Ovary (tissue), 9 donors: ENCODE measurements around the gene HARS2. TPM values are rescaled to one million over a fixed set of nuclear protein-coding genes. Genes with fewer than 3 reads are reported as not detected.
A peak's percentile ranks its signal among the peaks of the same experiment; 100 is the strongest.

Experiments used
- DNase-seq, 5 donors: peaks; one replicate each; pipeline ENCODE4 v3.0.0-alpha.2; 2019 to 2020
- H3K27ac ChIP-seq, 2 donors: fragments of 200-600 bp; one replicate each; pipeline versions ENCODE4 v1.5.1 to v1.8.0; 2019 to 2022
- H3K27me3 ChIP-seq: fragments of 200-600 bp; one replicate; pipeline ENCODE4 v1.8.0; 2022
- H3K36me3 ChIP-seq: fragments of 200-600 bp; sonication (generic); one replicate; pipeline ENCODE4 v1.5.1; 2019
- H3K4me1 ChIP-seq: one replicate; pipeline ENCODE4 v1.8.1; 2013; ENCODE audit warnings: mild to moderate bottlenecking, moderate library complexity; ENCODE audit not compliant: insufficient read depth
- H3K4me3 ChIP-seq: fragments of 200-600 bp; sonication (generic); one replicate; pipeline ENCODE4 v1.5.1; 2017
- H3K9me3 ChIP-seq, 2 donors: fragments of 200-600 bp in 1 of 2; sonication (generic) in 1 of 2; one replicate each; pipeline versions ENCODE4 v1.5.1 to v1.8.1; 2013 to 2019; ENCODE audit warnings: mild to moderate bottlenecking in 1 of 2, moderate library complexity in 1 of 2
- EP300 ChIP-seq: sonication (generic); formaldehyde crosslinking; IDR thresholded peaks from one replicate; pipeline ENCODE4 v1.6.1; 2017; ENCODE audit warnings: antibody characterized with exemption
- POLR2A ChIP-seq: fragments of 450-650 bp; IDR thresholded peaks from one replicate; pipeline ENCODE4 v1.6.1; 2017; ENCODE audit warnings: antibody characterized with exemption, mild to moderate bottlenecking, moderate library complexity
- WGBS, 3 donors: extraction: QIAGEN DNeasy Blood & Tissue Kit in 1 of 3; methylation state at CpG; one replicate each; pipeline versions ENCODE4 v1.1.5 to v1.1.7; 2013 to 2017; 5-methylcytosine and 5-hydroxymethylcytosine counted together
- intact Hi-C, 4 donors: fragments of 100-400 bp; cut with DNase I; formaldehyde crosslinking; loops; one replicate each; pipeline versions ENCODE4 v1.11.0 to v1.15.1; 2022 to 2023
- polyA plus RNA-seq, 2 donors: library from polyadenylated mRNA; stranded (reverse); fragments of 200-250 nt in 1 of 2; fragments of 350-450 nt in 1 of 2; fragmentation: Illumina TruSeq in 1 of 2; extraction: RNeasy Lipid Tissue Mini Kit (QIAGEN cat#74804) in 1 of 2; gene quantifications; one replicate each; pipeline ENCODE4 v1.2.3, GENCODE V29; 2013 to 2014
- total RNA-seq, 7 donors: library from RNA; depleted of rRNA in 2 of 7; stranded (reverse); fragments of >200 nt in 2 of 7; fragmentation: NEBNext Ultra II Directional in 3 of 7; extraction: Animal tissue kit (Norgen Biotek cat#: 25700) in 3 of 7; gene quantifications; one replicate each; pipeline versions ENCODE4 v1.1.0 to v1.2.4, GENCODE V29; 2016 to 2023
- TF ChIP-seq, protein P1 (sequence below), 3 donors: fragments of 450-650 bp in 2 of 3; fragments of 200-600 bp in 1 of 3; IDR thresholded peaks; one replicate each; pipeline versions ENCODE4 v1.5.1 to v1.8.0; 2016 to 2022; ENCODE audit warnings: antibody characterized with exemption in 3 of 3, mild to moderate bottlenecking in 1 of 3
- donor health status: DM: no; HTN: no; CAD: no; lungs with moderate emphysema.
- donor health status: DM: no; HTN: no; CAD: no.
- donor health status: Bipolar disorder and iron deficiency.
- donor health status: DM: yes; HTN: yes; CAD: no.
- donor health status: DM: no; HTN: no; CAD: no.
- donor health status: DM: yes; HTN: yes; CAD: no.

The HARS2 gene
- total and polyA plus RNA-seq, 9 donors = 15.2 to 27.5 (median 21.6) TPM

GRCh38 chr5:140672455-140673186 lies 18.6 kb upstream of the HARS2 start:
- DNase-seq = peak in 3 of 5 donors; percentile 28 to 69 (median 59)
- no peaks in the 10 kb centered on the region for H3K9me3 ChIP-seq
- H3K27ac ChIP-seq = no peak overlapping the region
- H3K36me3 ChIP-seq = no peaks in the 10 kb centered on the region
- H3K4me3 ChIP-seq = no peak overlapping the region
- no peaks in the 10 kb centered on the region for H3K27me3 ChIP-seq
- TF ChIP-seq POLR2A (no peak), EP300 (no peak)
- TF ChIP-seq, protein P1, sequence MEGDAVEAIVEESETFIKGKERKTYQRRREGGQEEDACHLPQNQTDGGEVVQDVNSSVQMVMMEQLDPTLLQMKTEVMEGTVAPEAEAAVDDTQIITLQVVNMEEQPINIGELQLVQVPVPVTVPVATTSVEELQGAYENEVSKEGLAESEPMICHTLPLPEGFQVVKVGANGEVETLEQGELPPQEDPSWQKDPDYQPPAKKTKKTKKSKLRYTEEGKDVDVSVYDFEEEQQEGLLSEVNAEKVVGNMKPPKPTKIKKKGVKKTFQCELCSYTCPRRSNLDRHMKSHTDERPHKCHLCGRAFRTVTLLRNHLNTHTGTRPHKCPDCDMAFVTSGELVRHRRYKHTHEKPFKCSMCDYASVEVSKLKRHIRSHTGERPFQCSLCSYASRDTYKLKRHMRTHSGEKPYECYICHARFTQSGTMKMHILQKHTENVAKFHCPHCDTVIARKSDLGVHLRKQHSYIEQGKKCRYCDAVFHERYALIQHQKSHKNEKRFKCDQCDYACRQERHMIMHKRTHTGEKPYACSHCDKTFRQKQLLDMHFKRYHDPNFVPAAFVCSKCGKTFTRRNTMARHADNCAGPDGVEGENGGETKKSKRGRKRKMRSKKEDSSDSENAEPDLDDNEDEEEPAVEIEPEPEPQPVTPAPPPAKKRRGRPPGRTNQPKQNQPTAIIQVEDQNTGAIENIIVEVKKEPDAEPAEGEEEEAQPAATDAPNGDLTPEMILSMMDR (IDR thresholded peaks at IDR 0.05) = no peak
- peaks cover 3% of the 10 kb centered on the region for H3K4me1 ChIP-seq
- intact Hi-C loops = no loop called here
- 20 to 49% (median 29%) methylated on average over 57 to 70 of the region's 70 CpGs for WGBS, 3 donors

GRCh38 chr5:140673187-140673976 lies 17.9 kb upstream of the HARS2 start, which contains the start of gene DND1:
Gene DND1 (minus strand): TSS chr5:140673576. CDS start chr5:140673542, 34 bp downstream.
- TF ChIP-seq EP300 (no peak), POLR2A (no peak)
- TF ChIP-seq, protein P1 (IDR thresholded peaks at IDR 0.05) = no peak
- no peaks in the 10 kb centered on the region for H3K27me3 ChIP-seq
- H3K4me3 ChIP-seq = no peak within 1 kb of the TSS
- intact Hi-C loops = no loop called here
- H3K36me3 ChIP-seq = no peaks in the 10 kb centered on the region
- H3K27ac ChIP-seq = no peak within 1 kb of the TSS
- H3K9me3 ChIP-seq = no peaks in the 10 kb centered on the region
- DNase-seq = peak in 3 of 5 donors; percentile 44 to 51 (median 47)
- peaks cover 3% of the 10 kb centered on the region for H3K4me1 ChIP-seq
- 81 to 88% (median 87%) methylated on average over 45 of the region's 45 CpGs for WGBS, 3 donors

DNA sequence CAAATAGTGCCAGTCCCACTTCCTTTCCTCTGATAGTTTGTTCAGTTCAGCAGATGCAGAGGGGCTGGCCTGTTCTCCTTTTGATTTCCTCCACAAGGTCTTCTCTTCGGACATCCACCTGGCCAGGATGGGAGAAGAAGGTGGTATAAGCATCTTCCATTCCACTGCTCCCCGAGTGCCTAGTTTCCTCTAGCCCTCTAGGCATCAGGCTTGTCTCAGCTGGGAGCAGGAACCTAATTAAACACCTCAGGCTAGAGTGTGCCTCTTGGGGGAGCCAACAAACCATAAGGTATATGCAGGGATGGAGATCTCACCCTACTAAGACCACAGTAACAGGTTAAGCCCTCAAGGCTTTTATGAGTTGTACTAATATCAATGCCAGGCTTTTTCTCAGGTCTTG lies 17.0 kb upstream of the HARS2 start:
- no peak overlapping the region for H3K4me3 ChIP-seq
- intact Hi-C loops = no loop called here
- no peak for TF ChIP-seq POLR2A
- TF ChIP-seq EP300 = no peak
- TF ChIP-seq, protein P1 (IDR thresholded peaks at IDR 0.05) = no peak
- no peaks in the 10 kb centered on the region for H3K9me3 ChIP-seq
- peaks cover 3% of the 10 kb centered on the region for H3K4me1 ChIP-seq
- WGBS, 3 donors = 83 to 92% (median 84%) methylated on average over 2 of the region's 2 CpGs
- no peaks in the 10 kb centered on the region for H3K36me3 ChIP-seq
- H3K27ac ChIP-seq = no peak overlapping the region
- DNase-seq = no peak
- no peaks in the 10 kb centered on the region for H3K27me3 ChIP-seq

DNA sequence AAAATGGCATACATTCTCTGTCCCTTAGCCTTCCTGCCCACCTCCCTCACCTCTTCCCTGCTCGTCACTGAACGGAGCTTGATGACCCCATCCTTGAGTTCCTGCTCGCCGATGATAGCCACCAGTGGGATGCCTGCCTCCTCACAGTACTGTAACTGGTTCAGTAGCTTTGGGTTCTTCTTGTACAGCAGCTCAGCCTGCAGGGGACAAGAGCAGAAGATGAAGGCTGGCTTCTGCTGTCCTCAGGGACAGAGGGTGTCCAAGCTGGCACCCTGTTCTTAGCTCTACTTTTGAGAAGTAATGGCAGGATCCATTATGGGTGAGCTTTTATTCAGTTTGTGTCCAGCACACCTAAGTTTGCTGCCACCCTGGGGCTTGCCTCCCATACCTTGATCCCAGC lies 16.6 kb upstream of the HARS2 start:
- no peak overlapping the region for H3K27ac ChIP-seq
- H3K4me3 ChIP-seq = no peak overlapping the region
- H3K27me3 ChIP-seq = no peaks in the 10 kb centered on the region
- H3K36me3 ChIP-seq = no peaks in the 10 kb centered on the region
- TF ChIP-seq EP300 (no peak), POLR2A (no peak)
- TF ChIP-seq, protein P1 (IDR thresholded peaks at IDR 0.05) = no peak
- H3K9me3 ChIP-seq = no peaks in the 10 kb centered on the region
- 89 to 97% (median 93%) methylated on average over 4 of the region's 4 CpGs for WGBS, 3 donors
- H3K4me1 ChIP-seq = peaks cover 3% of the 10 kb centered on the region
- intact Hi-C loops = no loop called here
- no peak for DNase-seq
